K562 (cell line): ENCODE measurements around the gene C10orf71. TPM values are rescaled to one million over a fixed set of nuclear protein-coding genes. Genes with fewer than 3 reads are reported as not detected.

Experiments used
- ATAC-seq: fragments of 200-7000 bp; cut with Tn5 transposase; 3 replicates; pipeline ENCODE4 v1.9.1; 2020; ENCODE audit warnings: moderate library complexity
- BruUV-seq: library from RNA; stranded (reverse); fragments of 400-500 nt; replicated peaks from 2 replicates; lab custom pipeline; 2021; lab: Mats Ljungman, UMichigan
- CTCF ChIA-PET: fragments of 300-600 bp; formaldehyde crosslinking; extraction: SDS; loops from one replicate; lab custom pipeline; 2021; ENCODE audit warnings: low intra/inter-chr PET ratio; lab: Yijun Ruan, JAX
- POLR2A ChIA-PET: fragments of 300-600, 350-650 bp; sonication (Branson Sonifier 250); formaldehyde crosslinking; extraction: SDS; loops from one replicate; lab custom pipeline; 2021; ENCODE audit warnings: antibody characterized with exemption, inconsistent platforms; lab: Yijun Ruan, JAX
- DNase-seq, 4 experiments: peaks; one replicate each; pipeline versions ENCODE4 v3.0.0 to v3.0.0-alpha.2; 2011 to 2018; ENCODE audit warnings: low spot score in 3 of 4, mixed read lengths in 3 of 4; ENCODE audit errors: extremely low read depth in 1 of 4
- FAIRE-seq: peaks from 2 replicates; lab custom pipeline; 2011; peaks lifted over from hg19 to GRCh38; lab: Jason Lieb, UNC
- H2AFZ ChIP-seq: 2 replicates; pipeline ENCODE4 v1.6.0; 2011; ENCODE audit warnings: low read depth, low read length, control low read depth, inconsistent platforms
- H3K27ac ChIP-seq: fragments of 200-600 bp; 3 replicates; pipeline ENCODE4 v1.8.0; 2011; ENCODE audit warnings: low read depth, mild to moderate bottlenecking, control low read depth, inconsistent platforms, low read length, moderate library complexity, mixed read lengths; ENCODE audit errors: extremely low read depth
- H3K27me3 ChIP-seq, 2 experiments: fragments of 300-600 bp in 1 of 2; 2 replicates in 1 of 2; 3 replicates in 1 of 2; pipeline versions ENCODE4 v1.6.0 to v1.8.0; 2011; ENCODE audit warnings: inconsistent platforms in 2 of 2, low read length in 2 of 2, mild to moderate bottlenecking in 1 of 2, mixed read lengths in 1 of 2, moderate library complexity in 1 of 2; ENCODE audit not compliant: control insufficient read depth in 2 of 2, insufficient read depth in 2 of 2
- H3K36me3 ChIP-seq: fragments of 300-600 bp; 3 replicates; pipeline ENCODE4 v1.8.0; 2011; ENCODE audit warnings: mild to moderate bottlenecking, low read length, inconsistent platforms; ENCODE audit not compliant: control insufficient read depth, insufficient read depth
- H3K4me1 ChIP-seq, 2 experiments: fragments of 200-600 bp in 1 of 2; replicated peaks in 1 of 2; 2 replicates in 1 of 2; 3 replicates in 1 of 2; pipeline versions ENCODE4 v1.5.1 to v1.8.0; 2011; ENCODE audit warnings: inconsistent platforms in 2 of 2, low read length in 2 of 2, mild to moderate bottlenecking in 1 of 2, mixed read lengths in 1 of 2, moderate library complexity in 1 of 2; ENCODE audit not compliant: control insufficient read depth in 2 of 2, insufficient read depth in 2 of 2
- H3K4me2 ChIP-seq: 2 replicates; pipeline ENCODE4 v1.6.1; 2011; ENCODE audit warnings: low read length, control low read depth, inconsistent platforms, mixed read lengths; ENCODE audit not compliant: insufficient read depth
- H3K4me3 ChIP-seq: fragments of 200-600 bp; sonication (generic), shearing (Covaris generic); 2 replicates; pipeline ENCODE4 v1.5.1; 2016; ENCODE audit warnings: control low read depth, inconsistent platforms
- H3K79me2 ChIP-seq: fragments of 200-600 bp; 3 replicates; pipeline ENCODE4 v1.8.0; 2011; ENCODE audit warnings: low read length, inconsistent platforms; ENCODE audit not compliant: control insufficient read depth, insufficient read depth
- H3K9ac ChIP-seq, 2 experiments: 2 replicates each; pipeline versions ENCODE4 v1.6.0 to v1.6.1; 2011; ENCODE audit warnings: low read depth in 2 of 2, low read length in 2 of 2, control low read depth in 1 of 2, inconsistent platforms in 1 of 2, mild to moderate bottlenecking in 1 of 2, mixed read lengths in 1 of 2; ENCODE audit not compliant: insufficient read depth in 1 of 2
- H3K9me1 ChIP-seq: one replicate; pipeline ENCODE4 v1.6.0; 2011; ENCODE audit warnings: inconsistent platforms, mild to moderate bottlenecking, low read length, moderate library complexity; ENCODE audit not compliant: control insufficient read depth, insufficient read depth
- H3K9me3 ChIP-seq: replicated peaks from 2 replicates; pipeline ENCODE4 v1.5.1; 2011; ENCODE audit warnings: low read depth, low read length, inconsistent platforms; ENCODE audit not compliant: control insufficient read depth, insufficient read depth
- H4K20me1 ChIP-seq: replicated peaks from 2 replicates; pipeline ENCODE4 v1.6.1; 2011; ENCODE audit warnings: low read length, inconsistent platforms, mixed read lengths; ENCODE audit not compliant: control insufficient read depth, insufficient read depth
- ARID1B ChIP-seq: fragments of 450-650 bp; IDR thresholded peaks from 2 replicates; pipeline ENCODE4 v1.6.1; 2016; ENCODE audit warnings: antibody characterized with exemption, mild to moderate bottlenecking, inconsistent platforms
- CHAMP1 ChIP-seq: fragments of 450-650 bp; IDR thresholded peaks from 2 replicates; pipeline ENCODE4 v1.6.1; 2016; ENCODE audit warnings: mild to moderate bottlenecking
- CTBP1 ChIP-seq: fragments of 450-650 bp; IDR thresholded peaks from 2 replicates; pipeline ENCODE4 v1.6.1; 2016; ENCODE audit warnings: borderline replicate concordance
- DPF2 ChIP-seq: fragments of 450-650 bp; IDR thresholded peaks from 2 replicates; pipeline ENCODE4 v1.6.1; 2016
- FIP1L1 ChIP-seq: fragments of 200-400 bp; formaldehyde crosslinking; IDR thresholded peaks from 2 replicates; pipeline ENCODE4 v1.6.1; 2018; ENCODE audit warnings: mild to moderate bottlenecking, low read depth, low read length; ENCODE audit not compliant: poor library complexity, severe bottlenecking
- KDM4B ChIP-seq, 2 experiments: fragments of 450-650 bp in 1 of 2; sonication (generic) in 1 of 2; IDR thresholded peaks; 2 replicates each; pipeline ENCODE4 v1.6.1; 2016 to 2017; ENCODE audit warnings: borderline replicate concordance in 2 of 2, antibody characterized with exemption in 1 of 2, low read depth in 1 of 2, mild to moderate bottlenecking in 1 of 2
- OTX1 ChIP-seq: fragments of 450-650 bp; formaldehyde crosslinking; IDR thresholded peaks from 2 replicates; pipeline ENCODE4 v1.4.0; 2022; ENCODE audit warnings: mild to moderate bottlenecking
- ZHX1 ChIP-seq: fragments of 150-350 bp; conservative IDR thresholded peaks from 2 replicates; pipeline ENCODE4 v1.6.1; 2014; ENCODE audit warnings: low read length
- WGBS: fragments of 100-300 bp; shearing (Covaris generic); methylation state at CpG from one replicate; pipeline ENCODE4 v1.1.6; 2016; ENCODE audit warnings: low coverage, mixed read lengths; ENCODE audit not compliant: insufficient coverage; ENCODE audit errors: missing lambda C conversion rate; 5-methylcytosine and 5-hydroxymethylcytosine counted together
- in situ Hi-C: fragments of 300-500 bp; cut with MboI; formaldehyde crosslinking; loops from 4 replicates; pipeline ENCODE4 v1.15.0; 2018; ENCODE audit warnings: inconsistent platforms, mixed read lengths
- intact Hi-C: fragments of 100-400 bp; cut with micrococcal nuclease; formaldehyde crosslinking; loops from 2 replicates; pipeline ENCODE4 v1.14.2; 2022
- polyA plus RNA-seq, 8 experiments: library from polyadenylated mRNA; depleted of rRNA in 4 of 8; stranded (reverse) in 5 of 8; unstranded in 3 of 8; fragments of >200 nt; fragmentation: Nextera tagmentation in 2 of 8; fragmentation: Illumina TruSeq in 1 of 8; extraction: Ambion mirVana in 2 of 8; extraction: Trizol in 1 of 8; gene quantifications; 2 replicates each; pipeline versions ENCODE4 v1.2.1 to v1.2.3, GENCODE V29; 2011 to 2014; ENCODE audit warnings: inconsistent platforms in 1 of 8, missing spikeins in 1 of 8
- total RNA-seq, 7 experiments: library from RNA; depleted of rRNA in 6 of 7; stranded (reverse); fragments of >200 nt in 6 of 7; fragmentation: Illumina TruSeq in 2 of 7; extraction: Trizol in 2 of 7; gene quantifications; 2 replicates each; pipeline versions ENCODE4 v1.2.1 to v1.2.3, GENCODE V29; 2011 to 2021; ENCODE audit warnings: low replicate concordance in 1 of 7

C10orf71 gene
- total and polyA plus RNA-seq, 9 of the 15 experiments (the other 6 are each of a cell fraction or from before 2014, with no cell fraction given), result 0.06 to 4.5 (median 1.3) TPM

GRCh38 chr10:49356181-49356580 lies 57.2 kb downstream of the C10orf71 start:
- DNase-seq (no peak), FAIRE-seq (no peak), ATAC-seq (no peak)
- H3K36me3 ChIP-seq, result no peaks in the 10 kb centered on the region
- TF ChIP-seq DPF2 (no peak), ZHX1 (no peak), CTBP1 (no peak), OTX1 (CRISPR knock-in tag) (no peak), FIP1L1 (no peak), CHAMP1 (no peak), KDM4B (IDR thresholded peaks at IDR 0.05; ENCODE audit: borderline replicate concordance in 2 of 2, low read depth in 1 of 2) (no peak), ARID1B (no peak)
- H4K20me1 ChIP-seq, result no peaks in the 10 kb centered on the region
- H3K4me1 ChIP-seq, result peaks cover 0 to 5% of the 10 kb centered on the region in 2 experiments; a peak in 1 of 5 replicates
- no TSS peak for BruUV-seq
- H2AFZ ChIP-seq, result no peak overlapping the region
- H3K9ac ChIP-seq, result no peak overlapping the region
- 2% methylated on average over 4 of the region's 4 CpGs for WGBS
- no peaks in the 10 kb centered on the region for H3K9me3 ChIP-seq
- ChIA-PET POLR2A (no interaction called here), CTCF (no interaction called here)
- intact Hi-C loops, result no loop called here
- no peak overlapping the region for H3K4me2 ChIP-seq
- no peak overlapping the region for H3K27ac ChIP-seq
- in situ Hi-C loops, result no loop called here
- peaks cover 3% of the 10 kb centered on the region for H3K9me1 ChIP-seq
- H3K4me3 ChIP-seq, result no peak overlapping the region
- no peaks in the 10 kb centered on the region for H3K79me2 ChIP-seq
- peaks cover 11 to 39% of the 10 kb centered on the region in 2 experiments for H3K27me3 ChIP-seq
